HL-60 (cell line): ENCODE data around the gene TTN.

ENCODE experiments used
- DNase-seq, 2 experiments: peaks; one replicate each; pipeline ENCODE4 v3.0.0-alpha.2; 2010 to 2020; ENCODE audit warnings: low read depth in 1 of 2, low spot score in 1 of 2
- H3K27ac ChIP-seq: fragments of 250-450 bp; sonication (Bioruptor Pico); replicated peaks from 2 replicates; pipeline ENCODE4 v1.5.1; 2020; ENCODE audit warnings: mild to moderate bottlenecking, moderate library complexity
- H3K27me3 ChIP-seq: fragments of 250-450 bp; sonication (Bioruptor Pico); 2 replicates; pipeline ENCODE4 v1.5.1; 2021; ENCODE audit warnings: mild to moderate bottlenecking, moderate library complexity; ENCODE audit not compliant: insufficient read depth, poor library complexity, severe bottlenecking
- H3K4me3 ChIP-seq: replicated peaks from 2 replicates; pipeline ENCODE4 v1.5.1; 2011; ENCODE audit warnings: mild to moderate bottlenecking, control low read depth, low read length; ENCODE audit not compliant: insufficient read depth
- CTCF ChIP-seq: IDR thresholded peaks from one replicate; pipeline ENCODE4 v1.5.1; 2011; ENCODE audit warnings: low read length, control low read depth, inconsistent platforms; ENCODE audit not compliant: insufficient read depth
- GABPA ChIP-seq: IDR thresholded peaks from 2 replicates; pipeline ENCODE4 v1.6.1; 2012; ENCODE audit warnings: low read depth
- POLR2AphosphoS5 ChIP-seq: IDR thresholded peaks from 2 replicates; pipeline ENCODE4 v1.6.1; 2012; ENCODE audit warnings: low read depth
- REST ChIP-seq: IDR thresholded peaks from 2 replicates; pipeline ENCODE4 v1.6.1; 2012; ENCODE audit warnings: low read depth; ENCODE audit not compliant: insufficient replicate concordance
- SPI1 ChIP-seq: IDR thresholded peaks from 2 replicates; pipeline ENCODE4 v1.6.1; 2012; ENCODE audit warnings: low read depth, mild to moderate bottlenecking, borderline replicate concordance

Gene TTN

GRCh38 chr2:178770518-178770917, 36.7 kb downstream of the TTN start:
- Histone ChIP-seq H3K4me3 (no peak overlapping the region), H3K27me3 (no peaks in the 10 kb centered on the region), H3K27ac (no peak overlapping the region)
- TF ChIP-seq SPI1 = no peak
- TF ChIP-seq GABPA = no peak
- no peak for TF ChIP-seq REST
- TF ChIP-seq CTCF = no peak
- no peak for TF ChIP-seq POLR2AphosphoS5
- DNase-seq = no peak

DNA sequence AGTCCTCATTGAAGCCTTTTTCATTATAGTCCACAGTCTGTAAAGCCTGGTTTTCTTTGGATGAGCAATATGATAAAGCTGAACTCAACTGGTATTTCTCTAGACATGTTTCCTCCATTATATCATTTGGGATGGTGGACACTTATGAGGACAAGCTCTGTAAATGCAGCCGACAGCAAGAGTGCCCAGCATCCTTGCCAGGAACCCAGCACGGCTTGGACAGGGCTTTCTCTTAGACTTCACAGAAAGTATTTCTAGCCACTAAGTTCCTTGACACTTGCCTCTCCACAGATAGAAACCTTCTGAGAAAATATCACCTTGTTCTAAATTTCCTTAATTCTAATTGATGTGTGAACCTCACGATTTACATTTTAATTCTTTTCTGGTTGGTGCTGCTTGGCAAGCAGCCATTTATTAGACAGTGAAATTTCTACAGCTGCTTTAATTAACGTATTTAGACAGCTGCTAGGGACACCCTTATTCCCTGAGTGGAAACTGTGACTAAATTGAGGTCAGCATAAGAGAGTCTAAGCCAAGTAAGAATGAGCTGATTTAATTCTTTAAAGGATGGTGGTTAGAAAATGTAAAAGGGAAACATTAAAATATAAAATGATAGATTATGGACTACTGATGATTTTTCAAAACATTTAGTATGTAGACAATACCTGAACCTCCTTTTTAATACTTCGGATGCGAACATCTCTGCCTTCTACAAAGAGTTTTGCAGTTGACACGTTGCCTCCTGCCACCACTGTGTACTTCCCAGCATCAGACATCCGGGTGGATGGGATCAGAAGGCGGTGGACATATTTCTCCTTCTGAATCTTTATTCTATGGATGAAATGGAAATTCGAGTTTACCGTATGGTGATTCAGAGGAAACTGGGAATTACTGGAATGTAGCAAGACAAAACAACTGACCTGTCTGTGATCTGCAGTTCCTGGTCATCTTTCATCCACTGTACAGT, 39.8 kb downstream of the TTN start:
- Histone ChIP-seq H3K27me3 (no peaks in the 10 kb centered on the region), H3K4me3 (no peak overlapping the region), H3K27ac (no peak overlapping the region)
- TF ChIP-seq POLR2AphosphoS5 (no peak), GABPA (no peak), SPI1 (no peak), CTCF (no peak), REST (no peak)
- no peak for DNase-seq

DNA sequence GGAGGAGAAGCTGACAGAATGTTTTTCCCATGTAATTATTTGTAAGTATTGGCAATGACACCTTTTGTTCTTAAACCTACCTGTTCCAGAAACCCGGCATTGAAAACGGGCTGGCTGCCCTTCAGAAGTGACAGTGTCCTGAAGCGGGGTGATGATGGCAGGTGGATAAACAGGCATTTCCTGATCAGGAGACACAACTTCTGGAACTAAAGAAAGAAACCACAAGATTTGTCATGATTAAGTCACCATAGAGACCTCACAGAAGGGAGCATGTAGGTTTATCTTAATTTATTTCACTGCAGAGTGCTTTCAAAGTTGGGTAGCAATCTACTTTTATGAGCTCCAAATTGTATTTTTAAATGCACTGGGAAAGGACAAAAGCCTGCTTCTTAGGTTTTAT, 43.1 kb downstream of the TTN start:
- H3K27ac ChIP-seq = no peak overlapping the region
- TF ChIP-seq GABPA = no peak

DNA sequence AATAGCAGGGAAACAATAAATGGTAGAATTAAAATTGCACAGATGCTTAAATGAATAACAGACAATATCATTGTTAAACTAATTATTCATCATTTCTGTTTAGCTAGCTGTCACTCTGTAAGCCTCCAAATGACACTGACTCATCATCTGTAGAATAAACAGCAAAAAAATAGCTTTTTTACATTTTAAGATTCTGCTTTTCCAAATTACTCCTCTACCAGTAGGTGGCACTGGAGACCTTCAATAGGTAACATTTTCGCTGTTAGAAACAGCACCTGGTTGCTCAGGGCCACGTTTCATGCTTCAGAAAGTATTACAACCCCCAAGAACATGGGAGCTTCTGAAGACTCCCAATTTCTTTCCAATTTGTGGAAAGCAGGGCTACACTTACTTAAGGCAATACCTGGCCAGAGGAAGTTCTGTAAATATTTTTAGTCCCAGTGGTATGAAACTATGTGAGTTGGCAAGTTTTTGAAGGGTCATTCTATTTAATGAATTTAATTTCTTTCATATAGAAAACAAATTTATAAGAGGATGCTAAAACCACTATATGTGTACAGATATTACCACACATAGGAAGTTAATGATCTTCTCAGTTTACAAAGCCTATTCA, 45.4 kb downstream of the TTN start:
- no peak overlapping the region for H3K4me3 ChIP-seq
- no peaks in the 10 kb centered on the region for H3K27me3 ChIP-seq
- H3K27ac ChIP-seq = no peak overlapping the region
- TF ChIP-seq REST (no peak), SPI1 (no peak), CTCF (peak; percentile 42), POLR2AphosphoS5 (no peak), GABPA (no peak)
- peak; percentile 3 to 22 for DNase-seq

More for the DNA sequence above, 43.1 kb downstream of the TTN start:
- H3K27me3 ChIP-seq = no peaks in the 10 kb centered on the region
- no peak overlapping the region for H3K4me3 ChIP-seq
- DNase-seq = no peak
